NCI-H187 treated with DMSO at 0.1 percent for 48 hours (cell line): ENCODE measurements around the gene FIBCD1.

Source experiments
- DNase-seq: peaks from one replicate; lab custom pipeline; 2025; lab: John Stamatoyannopoulos, UW

Gene FIBCD1

GRCh38 chr9:130906735-130907416 is 32.2 kb downstream of the FIBCD1 start:
- DNase-seq, result no peak

- DNase-seq, result no peak
Observed at GRCh38 chr9:130905902-130906734, 32.9 kb downstream of the FIBCD1 start.

- no peak for DNase-seq
Observed at GRCh38 chr9:130905125-130905901, 33.7 kb downstream of the FIBCD1 start.

GRCh38 chr9:130904070-130905044 is 34.7 kb downstream of the FIBCD1 start:
- no peak for DNase-seq

GRCh38 chr9:130903194-130904069 is 35.6 kb downstream of the FIBCD1 start:
- no peak for DNase-seq

- no peak for DNase-seq
Observed at GRCh38 chr9:130902204-130903185, 36.6 kb downstream of the FIBCD1 start.

GRCh38 chr9:130901498-130902203 is 37.4 kb downstream of the FIBCD1 start:
- no peak for DNase-seq

- no peak for DNase-seq
Observed at GRCh38 chr9:130900701-130901497, 38.1 kb downstream of the FIBCD1 start.

GRCh38 chr9:130899051-130899748 is 39.8 kb downstream of the FIBCD1 start:
- no peak for DNase-seq

- no peak for DNase-seq
Observed at GRCh38 chr9:130898552-130898852, 40.5 kb downstream of the FIBCD1 start.

- DNase-seq, result no peak
Observed at GRCh38 chr9:130897848-130898551, 41.0 kb downstream of the FIBCD1 start.

- no peak for DNase-seq
Observed at GRCh38 chr9:130897105-130897751, 41.8 kb downstream of the FIBCD1 start.

GRCh38 chr9:130896233-130897014 is 42.6 kb downstream of the FIBCD1 start, which contains the start of gene QRFP:
TSS of gene QRFP (minus strand) at chr9:130896812. CDS start at chr9:130893838, 2,974 bp downstream.
- DNase-seq, result no peak

GRCh38 chr9:130895481-130896232 is 43.4 kb downstream of the FIBCD1 start:
- no peak for DNase-seq
